HG03159 (cell line): ENCODE measurements around the gene PLIN5.
"Not testable (repeated sequence)": the region's sequence is repeated elsewhere in the genome, so short reads cannot be mapped to it uniquely, and the experiment has no call there.

Experiments
- ATAC-seq: cut with Tn5 transposase; IDR thresholded peaks from one replicate; pipeline ENCODE4 v1.9.1; 2021; ENCODE audit warnings: mild to moderate bottlenecking, moderate library complexity; ENCODE audit not compliant: unreplicated experiment

The PLIN5 gene

DNA sequence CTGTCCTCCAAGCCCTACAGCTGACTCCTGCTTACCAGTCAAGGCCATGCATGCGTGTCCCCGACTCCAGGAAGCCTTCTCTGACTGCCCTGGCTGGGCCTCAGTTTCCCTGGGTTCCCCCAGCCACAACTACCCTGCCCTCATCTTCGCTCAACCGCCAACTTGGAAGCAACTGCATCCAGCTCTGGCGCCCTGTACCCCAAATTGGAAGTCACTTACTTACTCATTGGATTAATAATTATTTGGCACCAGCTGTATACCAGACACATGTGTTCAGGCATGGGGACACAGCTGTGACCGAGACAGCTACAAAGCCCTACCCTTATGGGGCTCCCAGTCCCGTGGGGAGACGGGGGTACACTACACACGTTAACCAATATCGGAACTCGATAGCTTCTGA is 35.4 kb upstream of the PLIN5 start:
- no peak for ATAC-seq

DNA sequence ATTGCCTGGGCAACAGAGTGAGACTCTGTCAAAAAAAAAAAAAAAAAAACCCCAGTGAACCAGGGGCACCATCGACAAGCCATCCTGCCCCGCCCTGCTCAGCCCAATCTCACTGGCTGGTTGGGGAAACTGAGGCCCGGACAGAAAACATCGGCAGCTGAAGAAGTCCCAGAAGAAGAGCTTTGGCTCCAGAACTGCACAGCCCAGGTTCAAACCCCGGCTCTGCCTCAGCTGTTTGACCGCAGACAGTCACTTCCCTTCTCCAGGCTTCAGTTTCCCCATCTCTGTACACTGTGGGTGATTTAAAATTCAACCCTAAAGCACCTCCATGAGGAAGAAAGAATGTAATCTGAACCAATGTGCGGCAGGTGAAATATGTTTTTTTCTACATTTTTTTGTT is 33.9 kb upstream of the PLIN5 start:
- ATAC-seq, result no peak

DNA sequence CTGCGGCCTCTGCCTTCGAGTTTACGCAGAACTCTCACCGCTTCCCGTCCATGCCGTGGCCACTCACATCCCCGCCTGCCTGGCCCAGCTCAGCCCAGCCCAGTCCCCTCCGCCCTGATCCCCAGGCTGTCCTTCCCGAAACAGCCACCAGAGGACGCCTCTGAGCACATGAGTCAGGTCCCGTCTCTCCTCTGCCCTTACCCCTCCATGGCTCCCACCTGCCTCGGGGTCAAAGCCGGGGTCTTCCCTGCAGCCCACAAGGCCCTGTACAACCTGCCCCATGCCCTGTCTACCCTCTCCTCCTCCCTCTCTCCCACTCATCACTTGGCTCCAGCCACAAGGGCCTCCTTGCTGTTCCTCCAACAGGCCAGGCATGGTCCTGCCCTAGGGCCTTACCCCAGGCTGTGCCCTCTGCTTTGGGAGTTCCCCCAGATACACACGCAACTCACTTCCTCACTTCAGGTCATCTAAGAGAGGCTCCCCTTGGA is 32.6 kb upstream of the PLIN5 start:
- no peak for ATAC-seq

DNA sequence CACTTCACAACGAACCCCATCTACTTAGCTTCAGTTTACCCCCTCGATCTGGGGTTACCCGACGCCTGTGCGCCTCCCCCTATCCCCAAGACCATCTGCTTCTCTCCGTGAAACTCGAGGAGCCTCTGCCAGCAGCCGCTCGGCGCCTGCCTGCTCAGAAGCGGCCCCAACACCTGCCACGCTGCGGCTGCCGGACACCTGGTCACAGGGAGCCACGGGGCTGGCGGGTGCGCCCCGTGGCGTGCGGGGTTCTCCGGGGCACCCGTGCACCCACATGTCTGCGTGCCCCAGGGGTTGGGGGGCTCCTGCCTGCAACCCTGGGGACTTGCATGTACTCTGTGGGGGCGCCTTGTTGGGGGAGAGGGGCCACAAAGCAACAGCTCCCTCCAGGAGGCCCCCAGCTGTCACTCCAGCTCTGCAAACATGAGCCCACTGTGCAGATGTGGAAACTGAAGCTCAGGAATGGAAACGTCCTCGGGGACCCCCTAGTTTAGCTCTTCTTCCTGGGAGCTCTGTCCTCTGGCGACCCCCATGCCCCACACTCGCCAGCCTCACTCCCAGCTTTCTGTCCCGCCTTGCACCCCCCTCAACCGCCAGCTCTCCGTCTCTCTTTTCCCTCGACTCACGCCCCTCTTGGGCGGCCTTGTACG is 31.5 kb upstream of the PLIN5 start:
- ATAC-seq, result no peak

DNA sequence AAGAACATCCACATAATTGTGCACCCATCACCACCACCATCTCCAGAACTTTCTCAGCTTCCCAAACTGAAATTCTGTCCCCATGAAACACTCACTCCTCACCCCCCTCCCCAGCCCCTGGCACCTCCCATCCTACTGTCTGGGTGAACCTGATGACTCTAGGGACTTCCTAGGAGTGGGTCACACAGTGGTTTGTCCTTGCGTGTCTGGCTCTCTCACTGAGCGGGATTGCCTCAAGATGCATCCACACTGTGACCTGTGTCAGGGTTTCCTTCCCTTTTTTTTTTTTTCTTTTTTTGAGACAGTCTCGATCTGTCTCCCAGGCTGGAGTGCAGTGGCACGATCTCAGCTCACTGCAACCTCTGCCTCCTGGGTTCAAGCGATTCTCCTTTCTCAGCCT is 28.5 kb upstream of the PLIN5 start:
- ATAC-seq, result not testable (repeated sequence)

DNA sequence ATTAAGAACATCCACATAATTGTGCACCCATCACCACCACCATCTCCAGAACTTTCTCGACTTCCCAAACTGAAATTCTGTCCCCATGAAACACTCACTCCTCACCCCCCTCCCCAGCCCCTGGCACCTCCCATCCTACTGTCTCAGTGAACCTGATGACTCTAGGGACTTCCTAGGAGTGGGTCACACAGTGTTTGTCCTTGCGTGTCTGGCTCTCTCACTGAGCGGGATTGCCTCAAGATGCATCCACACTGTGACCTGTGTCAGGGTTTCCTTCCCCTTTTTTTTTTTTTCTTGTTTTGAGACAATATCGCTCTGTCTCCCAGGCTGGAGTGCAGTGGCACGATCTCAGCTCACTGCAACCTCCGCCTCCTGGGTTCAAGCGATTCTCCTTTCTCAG is 27.1 kb upstream of the PLIN5 start:
- ATAC-seq, result not testable (repeated sequence)

DNA sequence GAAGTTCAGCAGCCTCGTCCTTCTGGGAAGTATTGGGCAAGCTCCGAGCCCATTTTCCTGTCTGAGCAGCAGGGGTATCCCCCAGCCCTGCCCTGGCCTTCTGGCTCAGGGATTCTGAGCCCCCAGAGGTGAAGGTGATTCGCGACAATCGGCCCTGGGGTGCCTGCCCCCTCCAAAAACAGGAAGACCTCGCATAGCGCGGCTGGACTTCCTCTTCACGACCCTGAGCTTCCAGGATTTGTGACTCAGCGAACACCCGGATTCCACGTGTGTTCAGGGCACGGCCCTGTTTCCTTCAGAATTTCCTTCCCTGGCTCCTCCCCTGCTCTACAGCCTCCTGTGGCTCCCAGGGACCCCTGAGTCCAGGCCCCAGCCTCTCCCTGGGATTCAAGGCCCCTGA is 24.5 kb upstream of the PLIN5 start, which contains the start of gene SEMA6B:
TSS of gene SEMA6B (minus strand) at position 116 of the 400 bp plus-strand sequence. CDS start 1,227 bp downstream, outside the sequence.
- no peak for ATAC-seq

DNA sequence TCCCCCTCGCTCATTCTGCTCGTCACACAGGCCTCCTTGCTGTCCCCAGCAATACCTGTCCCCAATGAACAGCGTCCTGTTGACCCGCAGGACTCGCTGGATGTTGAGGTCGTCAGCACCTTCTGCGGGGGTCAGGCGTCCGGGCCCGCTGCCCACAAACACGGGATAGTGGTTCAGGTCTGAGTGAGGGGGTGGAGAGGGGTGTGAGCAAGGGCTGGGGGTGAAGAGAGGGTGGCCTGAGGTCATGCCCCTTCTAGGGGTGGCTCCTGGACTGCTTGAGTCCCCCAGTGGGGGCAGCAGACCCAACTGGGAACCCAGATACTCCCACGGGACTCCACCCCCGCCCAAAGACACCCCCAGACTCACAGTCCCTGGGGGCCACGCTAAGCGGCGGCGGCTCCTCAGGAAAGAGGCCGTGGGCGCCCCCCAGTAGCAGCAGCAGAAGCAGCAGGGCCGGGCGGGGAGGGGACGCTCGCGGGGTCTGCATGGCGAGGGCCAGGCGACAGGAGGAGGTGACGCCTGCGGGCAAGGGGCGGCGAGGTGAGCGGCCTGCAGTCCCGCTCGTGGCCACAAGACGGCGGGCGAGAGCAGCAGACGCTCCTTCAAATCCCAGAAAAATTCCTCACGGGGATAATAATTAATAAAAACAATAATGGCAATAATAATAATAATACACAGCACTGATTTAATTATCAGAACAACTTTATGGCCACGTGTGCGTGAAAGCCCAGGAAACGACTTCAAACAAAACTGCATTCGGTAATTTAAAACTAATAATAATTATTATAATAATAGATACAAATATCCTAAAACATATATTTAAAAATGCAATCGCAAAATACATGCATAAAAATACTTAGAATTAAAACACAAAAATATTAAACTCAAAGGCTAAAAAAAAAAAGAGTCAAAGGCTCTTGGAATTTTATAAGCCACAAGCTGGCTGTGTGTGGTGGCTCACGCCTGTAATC is 23.2 kb upstream of the PLIN5 start:
- no peak for ATAC-seq

DNA sequence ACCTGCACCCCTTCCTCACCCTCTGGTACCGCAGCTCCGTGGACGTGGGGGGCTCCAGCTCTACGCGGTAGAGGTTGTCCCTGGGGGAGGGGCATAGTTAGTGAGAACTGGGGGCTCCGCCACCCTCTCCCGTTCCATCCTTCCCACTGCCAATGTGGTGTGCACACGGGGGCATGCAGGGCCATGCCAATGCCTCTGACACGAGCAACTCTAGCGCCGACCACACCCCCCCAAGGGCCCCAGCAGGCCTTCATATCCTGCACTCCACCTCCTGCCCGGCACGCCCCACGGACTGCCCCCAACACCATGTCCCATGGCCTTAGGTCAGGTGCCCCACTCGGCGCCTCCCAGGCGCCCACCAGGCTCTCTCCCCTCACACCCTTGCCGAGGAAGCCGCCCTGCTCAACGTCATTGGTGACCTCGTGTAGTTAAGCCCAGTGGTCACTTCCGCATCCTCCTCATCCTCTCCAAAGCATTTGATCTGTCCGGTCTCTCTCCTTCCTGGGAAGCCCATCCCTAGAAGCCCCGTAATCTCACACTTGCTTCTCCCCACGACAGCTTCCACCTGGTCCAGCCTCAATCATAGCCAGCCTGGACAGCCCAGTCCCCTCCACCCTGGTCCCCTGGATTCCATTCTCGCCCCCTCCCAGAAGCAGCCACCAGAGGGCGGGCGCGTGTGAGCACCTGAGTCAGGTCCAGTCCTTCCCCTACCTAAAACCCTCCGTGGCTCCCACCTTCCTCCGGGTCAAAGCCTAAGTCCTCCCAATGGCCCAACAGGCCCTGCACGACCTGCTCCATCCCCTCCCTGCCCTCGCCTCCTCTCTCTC is 22.3 kb upstream of the PLIN5 start:
- no peak for ATAC-seq

DNA sequence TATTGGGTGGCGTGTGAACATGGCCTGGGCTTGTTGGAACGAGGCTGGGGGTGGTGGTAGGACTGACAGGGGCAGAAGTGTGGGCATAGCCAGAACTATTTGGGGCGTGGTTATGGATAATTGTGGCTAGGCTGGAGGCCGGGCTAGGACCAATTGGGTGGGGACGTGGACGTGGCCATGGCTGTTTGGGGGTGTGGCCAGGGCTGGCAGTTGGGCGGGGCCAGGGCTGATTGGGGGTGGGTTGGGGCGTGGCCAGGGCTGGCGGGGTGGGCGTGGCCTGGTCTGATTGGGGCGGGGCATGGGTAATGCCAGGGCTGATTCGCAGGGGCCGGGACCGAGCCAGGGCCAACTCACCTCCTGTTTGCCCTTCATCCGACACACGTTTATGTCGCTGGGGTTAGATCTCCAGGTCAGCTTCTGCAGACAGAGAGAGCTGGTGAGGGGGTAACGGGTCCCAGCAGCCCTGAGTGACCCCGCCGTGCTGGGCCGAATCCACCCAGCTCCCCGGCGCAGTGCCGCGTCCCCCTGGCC is 21.6 kb upstream of the PLIN5 start:
- no peak for ATAC-seq

DNA sequence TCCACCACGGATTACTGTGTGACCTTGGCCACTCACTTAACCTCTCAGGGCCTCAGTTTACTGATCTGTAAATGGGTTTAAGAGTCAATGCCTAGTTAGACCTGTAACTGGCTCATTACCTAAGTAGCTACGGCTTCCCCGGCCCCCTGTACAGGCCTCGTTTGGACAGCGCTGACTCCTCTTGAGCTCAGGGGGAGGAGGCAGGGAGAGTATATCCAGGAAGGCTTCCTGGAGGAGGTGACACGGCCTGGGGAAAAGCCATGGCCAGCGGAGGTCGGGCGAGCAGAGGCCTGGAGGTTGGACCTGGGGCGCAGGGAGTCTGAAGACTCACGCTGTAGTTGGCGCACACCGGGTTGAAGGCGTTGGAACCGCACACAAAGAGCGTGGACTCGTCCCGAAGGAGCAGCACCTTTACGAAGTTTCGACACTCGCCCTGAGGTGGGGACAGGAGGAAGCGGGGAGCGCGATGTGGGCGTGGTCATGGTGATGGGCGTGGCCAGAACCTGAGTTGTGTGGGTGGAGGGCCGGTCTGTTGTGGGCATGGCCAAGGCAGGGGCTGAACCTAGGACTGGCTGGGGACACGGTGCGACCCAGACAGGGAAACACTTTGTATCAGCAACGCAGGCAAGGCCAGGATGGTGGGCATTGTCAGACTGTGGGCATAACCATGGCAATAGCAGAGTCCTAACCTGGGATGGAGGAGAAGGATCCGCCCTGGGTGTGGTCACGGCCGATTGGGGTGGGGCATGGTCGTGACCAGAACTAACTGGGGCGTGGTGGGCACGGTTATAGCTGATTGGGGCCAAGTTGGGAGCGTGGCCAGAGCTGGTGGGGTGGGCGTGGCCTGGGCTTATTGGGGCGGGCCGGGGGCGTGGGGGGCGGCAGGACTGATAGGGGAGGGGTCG is 20.9 kb upstream of the PLIN5 start:
- no peak for ATAC-seq

DNA sequence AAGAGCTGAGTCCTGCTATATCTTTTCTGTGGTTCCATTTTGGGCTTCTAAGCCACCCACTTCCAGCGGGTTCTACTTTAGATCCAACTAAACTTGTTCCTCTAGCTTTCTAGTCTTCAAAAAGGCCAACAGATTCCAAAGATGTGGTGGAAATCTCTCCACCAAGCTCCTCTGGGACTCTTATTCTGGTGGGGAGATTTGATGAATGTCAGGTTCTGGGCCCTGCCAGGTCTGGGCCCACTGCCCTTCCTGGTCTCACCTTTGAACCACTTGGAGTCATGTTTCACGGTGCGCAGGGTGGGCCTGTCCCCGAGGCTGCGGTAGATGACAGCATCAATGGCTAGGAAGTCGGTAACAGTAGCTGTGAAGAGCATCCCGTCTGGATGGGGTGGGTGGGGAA is 19.7 kb upstream of the PLIN5 start:
- ATAC-seq, result no peak

DNA sequence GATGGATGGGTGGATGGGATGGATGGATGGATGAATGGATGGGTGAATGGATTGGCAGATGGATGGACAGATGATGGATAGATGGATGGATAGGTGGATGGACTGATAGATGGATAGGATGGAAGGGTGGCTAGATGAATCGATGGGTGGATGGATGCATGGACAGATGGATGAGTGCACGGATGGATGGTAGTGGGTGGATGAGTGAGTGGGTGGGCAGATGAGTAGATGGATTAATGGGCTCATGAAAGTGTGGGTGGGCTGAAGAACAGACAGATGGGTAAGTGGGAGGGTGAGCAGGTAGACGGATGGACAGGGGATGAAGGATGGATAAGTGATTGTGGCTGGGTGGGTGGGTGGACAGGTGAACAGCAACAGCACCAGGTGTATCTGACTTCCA is 18.8 kb upstream of the PLIN5 start:
- no peak for ATAC-seq

DNA sequence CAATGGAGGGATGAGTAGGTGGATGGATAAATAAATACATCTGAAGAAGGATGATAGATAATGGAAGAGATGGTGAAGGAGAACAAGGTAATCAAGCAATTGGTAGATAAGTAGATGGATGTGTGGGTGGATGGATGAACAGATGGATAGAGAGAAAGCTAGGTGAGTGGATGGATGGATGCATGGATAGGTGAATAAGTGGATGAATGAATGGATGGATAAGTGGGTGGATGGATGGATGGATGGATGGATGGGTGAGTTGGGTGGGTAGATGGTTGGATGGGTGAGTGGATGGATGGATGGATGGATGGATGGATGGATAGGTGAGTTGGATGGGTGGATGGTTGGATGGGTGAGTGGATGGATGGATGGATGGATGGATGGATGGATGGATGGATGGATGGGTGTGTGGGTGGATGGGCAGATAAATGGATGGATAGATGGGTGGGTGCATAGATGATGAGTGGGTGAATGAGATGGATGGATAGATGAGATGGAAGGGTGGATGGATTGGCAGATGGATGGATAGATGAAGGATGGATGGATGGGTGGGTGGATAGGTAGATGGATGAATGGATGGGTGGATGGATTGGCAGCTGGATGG is 18.2 kb upstream of the PLIN5 start:
- ATAC-seq, result no peak

DNA sequence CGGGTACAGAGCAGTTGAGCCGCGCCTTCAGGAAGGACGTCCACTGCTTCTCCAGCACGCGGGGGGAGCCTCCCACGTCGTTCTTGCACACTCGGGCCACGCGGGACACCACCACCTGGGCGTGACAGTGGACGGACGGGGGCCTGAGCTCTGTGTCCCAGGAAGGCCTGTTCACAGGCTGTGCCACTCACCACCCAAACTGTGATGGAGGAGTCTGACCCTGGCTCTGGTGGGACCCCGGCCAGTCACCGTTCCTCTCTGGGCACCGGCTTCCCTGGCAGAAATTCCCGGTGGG is 17.4 kb upstream of the PLIN5 start:
- no peak for ATAC-seq

DNA sequence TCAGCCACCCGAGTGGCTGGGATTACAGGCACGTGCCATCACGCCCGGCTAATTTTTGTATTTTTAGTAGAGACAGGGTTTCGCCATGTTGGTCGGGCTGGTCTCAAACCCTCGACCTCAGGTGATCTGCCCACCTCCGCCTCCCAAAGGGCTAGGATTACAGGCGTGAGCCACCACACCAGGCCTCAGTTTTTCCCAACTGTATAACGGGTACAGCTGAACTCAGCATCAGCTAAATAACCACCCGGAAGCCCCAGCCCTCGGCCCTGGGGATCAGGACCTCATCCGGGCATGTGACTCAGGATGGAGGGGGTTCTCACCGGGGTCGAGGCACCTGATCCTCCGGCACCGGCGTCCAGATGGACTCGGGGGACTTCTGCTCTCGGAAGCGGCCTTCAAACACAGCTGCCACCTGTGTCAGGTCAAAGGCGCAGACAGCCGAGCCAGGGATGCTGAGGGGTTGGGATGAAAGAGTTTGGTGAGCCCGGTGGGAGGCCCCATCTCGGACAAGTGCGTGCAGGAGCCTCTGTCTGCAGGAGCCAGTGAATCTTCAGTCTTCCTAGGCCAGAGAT is 15.5 kb upstream of the PLIN5 start:
- ATAC-seq, result no peak

DNA sequence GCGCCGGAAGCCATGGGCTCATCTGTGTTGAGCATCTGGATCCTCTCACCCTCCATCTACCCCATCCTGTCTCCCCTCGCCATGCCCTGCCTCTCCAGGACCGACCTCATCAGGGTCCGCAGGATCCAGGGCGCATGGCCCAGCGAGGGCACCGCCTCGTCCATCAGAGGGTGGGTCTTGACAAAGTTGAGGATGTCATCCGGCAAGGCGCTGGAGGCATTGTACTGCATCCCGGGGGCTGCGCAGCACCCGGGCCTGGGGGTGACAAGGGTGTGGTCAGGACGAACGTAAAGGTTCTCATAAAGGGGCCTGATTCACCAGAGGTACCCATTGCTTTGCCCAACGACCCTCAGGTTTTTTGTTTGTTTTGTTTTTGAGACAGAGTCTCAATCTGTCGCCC is 15.0 kb upstream of the PLIN5 start:
- no peak for ATAC-seq

DNA sequence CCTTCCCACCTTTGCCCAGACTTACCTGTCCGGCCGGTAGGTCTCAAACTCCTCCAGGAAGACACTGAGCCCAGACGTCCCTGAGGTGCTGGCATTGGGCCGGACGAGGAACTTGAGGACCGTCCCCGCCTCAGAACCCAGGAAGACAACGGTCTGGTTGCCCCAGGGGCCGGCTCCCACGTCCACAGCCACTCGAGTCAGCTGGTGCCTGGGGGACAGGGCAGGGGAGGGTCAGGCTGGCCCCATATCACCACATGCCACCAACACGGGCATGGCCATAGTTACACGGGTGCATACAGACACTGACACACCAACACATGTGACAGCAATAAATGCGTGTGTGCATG is 13.2 kb upstream of the PLIN5 start:
- no peak for ATAC-seq
